A549 (cell line): ENCODE results near the gene HOXB9. TPM values are rescaled to one million over a fixed set of nuclear protein-coding genes. Genes with fewer than 3 reads are reported as not detected.
A peak's percentile ranks its signal among the peaks of the same experiment; 100 is the strongest.

Source experiments
- ATAC-seq, 2 experiments: fragments of 200-7000 bp in 1 of 2; fragments of >200 bp in 1 of 2; cut with Nextera tagmentation in 1 of 2; cut with Tn5 transposase in 1 of 2; 3 replicates each; pipeline versions ENCODE4 v1.8.0 to v1.9.1; 2018 to 2020; ENCODE audit warnings: mild to moderate bottlenecking in 1 of 2, moderate library complexity in 1 of 2
- CTCF ChIA-PET: fragments of 300-600 bp; sonication (Branson Sonifier 250); formaldehyde crosslinking; extraction: SDS; loops from one replicate; lab custom pipeline; 2021; ENCODE audit warnings: antibody characterized with exemption, inconsistent platforms; lab: Yijun Ruan, JAX
- POLR2A ChIA-PET: fragments of 350-600 bp; formaldehyde crosslinking; extraction: SDS; loops from one replicate; lab custom pipeline; 2021; ENCODE audit warnings: antibody characterized with exemption, inconsistent platforms; lab: Yijun Ruan, JAX
- DNase-seq, 2 experiments: peaks; one replicate each; pipeline versions ENCODE4 v3.0.0 to v3.0.0-alpha.2; 2011 to 2016; ENCODE audit warnings: low read depth in 1 of 2, low spot score in 1 of 2
- FAIRE-seq: peaks from 2 replicates; lab custom pipeline; 2011; peaks lifted over from hg19 to GRCh38; lab: Jason Lieb, UNC
- H3K27ac ChIP-seq, 2 experiments: fragments of >200 bp; sonication (Bioruptor Twin); formaldehyde crosslinking; 3 replicates each; pipeline ENCODE4 v1.5.1; 2016 to 2017
- H3K4me1 ChIP-seq: fragments of >200 bp; sonication (Bioruptor Twin); formaldehyde crosslinking; 3 replicates; pipeline ENCODE4 v1.6.1; 2016
- H3K4me2 ChIP-seq: fragments of >200 bp; sonication (Bioruptor Twin); formaldehyde crosslinking; 3 replicates; pipeline ENCODE4 v1.6.1; 2016
- H3K4me3 ChIP-seq: fragments of >200 bp; sonication (Bioruptor Twin); formaldehyde crosslinking; 3 replicates; pipeline ENCODE4 v1.5.1; 2016
- H3K9me3 ChIP-seq: fragments of >200 bp; sonication (Bioruptor Twin); formaldehyde crosslinking; 3 replicates; pipeline ENCODE4 v1.6.1; 2016
- BCL3 ChIP-seq: fragments of >200 bp; sonication (Bioruptor Twin); formaldehyde crosslinking; IDR thresholded peaks from 3 replicates; pipeline ENCODE4 v1.6.1; 2016
- CHD2 ChIP-seq: fragments of 150-350 bp; IDR thresholded peaks from 2 replicates; pipeline ENCODE4 v1.6.1; 2014; ENCODE audit warnings: low read length; ENCODE audit not compliant: partially characterized antibody
- CTCF ChIP-seq: fragments of >200 bp; sonication (Bioruptor Twin); formaldehyde crosslinking; IDR thresholded peaks from 3 replicates; pipeline ENCODE4 v1.5.1; 2016
- E2F6 ChIP-seq: IDR thresholded peaks from 2 replicates; pipeline ENCODE4 v1.6.1; 2012; ENCODE audit warnings: low read depth, borderline replicate concordance
- EP300 ChIP-seq, 2 experiments: fragments of >200 bp; sonication (Bioruptor Twin); formaldehyde crosslinking; IDR thresholded peaks; 2 replicates in 1 of 2; 3 replicates in 1 of 2; pipeline ENCODE4 v1.6.1; 2016 to 2017
- FOSL2 ChIP-seq, 2 experiments: fragments of 450-650 bp in 1 of 2; fragments of >200 bp in 1 of 2; sonication (Bioruptor Twin) in 1 of 2; formaldehyde crosslinking; IDR thresholded peaks; 2 replicates each; pipeline versions ENCODE4 v1.5.0 to v1.6.1; 2016 to 2020; ENCODE audit warnings: mild to moderate bottlenecking in 1 of 2, moderate library complexity in 1 of 2
- HES2 ChIP-seq: fragments of >200 bp; sonication (Bioruptor Twin); formaldehyde crosslinking; IDR thresholded peaks from 2 replicates; pipeline ENCODE4 v1.6.1; 2016
- HMGXB4 ChIP-seq: fragments of 250-450 bp; sonication (Bioruptor Pico); IDR thresholded peaks from 2 replicates; pipeline ENCODE4 v1.5.0; 2021; ENCODE audit warnings: mild to moderate bottlenecking, moderate library complexity, borderline replicate concordance
- HOXA7 ChIP-seq: fragments of 250-450 bp; sonication (Bioruptor Pico); IDR thresholded peaks from 2 replicates; pipeline ENCODE4 v1.5.0; 2020; ENCODE audit warnings: mild to moderate bottlenecking, moderate library complexity
- HOXB5 ChIP-seq: fragments of 250-450 bp; sonication (Bioruptor Pico); IDR thresholded peaks from 2 replicates; pipeline ENCODE4 v1.5.0; 2020; ENCODE audit warnings: mild to moderate bottlenecking, moderate library complexity
- JUN ChIP-seq, 2 experiments: fragments of >200 bp; sonication (Bioruptor Twin); formaldehyde crosslinking; IDR thresholded peaks; 2 replicates in 1 of 2; 3 replicates in 1 of 2; pipeline ENCODE4 v1.6.1; 2016 to 2017
- JUNB ChIP-seq: fragments of >200 bp; sonication (Bioruptor Twin); formaldehyde crosslinking; IDR thresholded peaks from 2 replicates; pipeline ENCODE4 v1.6.1; 2016
- KDM5A ChIP-seq: fragments of 200-600 bp; sonication (generic); IDR thresholded peaks from 2 replicates; pipeline ENCODE4 v1.6.1; 2016; ENCODE audit warnings: antibody characterized with exemption, mild to moderate bottlenecking
- MAFK ChIP-seq: fragments of 450-650 bp; IDR thresholded peaks from 2 replicates; pipeline ENCODE4 v1.6.1; 2014; ENCODE audit not compliant: partially characterized antibody
- PBX3 ChIP-seq: IDR thresholded peaks from 2 replicates; pipeline ENCODE4 v1.6.1; 2012
- REST ChIP-seq: fragments of 200-600 bp; sonication (generic); IDR thresholded peaks from 2 replicates; pipeline ENCODE4 v1.6.1; 2016; ENCODE audit warnings: antibody characterized with exemption, mild to moderate bottlenecking, moderate library complexity
- TFCP2L1 ChIP-seq: fragments of 250-450 bp; sonication (Bioruptor Pico); IDR thresholded peaks from 2 replicates; pipeline ENCODE4 v1.5.0; 2021; ENCODE audit warnings: mild to moderate bottlenecking
- ZC3H11A ChIP-seq: fragments of 450-650 bp; IDR thresholded peaks from 2 replicates; pipeline ENCODE4 v1.6.1; 2014; ENCODE audit warnings: antibody characterized with exemption, mild to moderate bottlenecking
- ZFP36 ChIP-seq: fragments of 450-650 bp; IDR thresholded peaks from 2 replicates; pipeline ENCODE4 v1.6.1; 2014; ENCODE audit warnings: borderline replicate concordance; ENCODE audit not compliant: partially characterized antibody
- WGBS: methylation state at CpG from one replicate; pipeline ENCODE4 v1.1.6; 2017; ENCODE audit errors: missing lambda C conversion rate; 5-methylcytosine and 5-hydroxymethylcytosine counted together
- polyA plus RNA-seq, 4 experiments: library from polyadenylated mRNA; depleted of rRNA in 3 of 4; stranded (reverse); fragments of >200 nt; fragmentation: RNase III in 1 of 4; extraction: RNeasy Plus Mini Kit Qiagen cat#74134 plus additional on column Dnase treatment in 1 of 4; gene quantifications; 2 replicates in 3 of 4; 3 replicates in 1 of 4; pipeline ENCODE4 v1.2.3, GENCODE V29; 2011 to 2017

The HOXB9 gene
- polyA plus RNA-seq, 2 of the 4 experiments (the other 2 are of a cell fraction), result 5.6 to 24.6 TPM

- Histone ChIP-seq H3K4me2 (peak overlapping the region; percentile 92), H3K27ac (peak overlapping the region; percentile 89 to 95), H3K9me3 (no peaks in the 10 kb centered on the region), H3K4me3 (peak overlapping the region; percentile 72), H3K4me1 (peaks cover 23% of the 10 kb centered on the region; the same call in 2 of the 3 replicates)
- no peak for TF ChIP-seq JUNB
- TF ChIP-seq E2F6, result no peak
- no peak for TF ChIP-seq KDM5A
- TF ChIP-seq CTCF, result no peak
- TF ChIP-seq FOSL2 (IDR thresholded peaks at IDR 0.05), result no peak
- no peak for TF ChIP-seq FOSL2 (CRISPR knock-in tag; IDR thresholded peaks at IDR 0.05)
- TF ChIP-seq BCL3, result no peak
- TF ChIP-seq PBX3, result no peak
- TF ChIP-seq REST, result no peak
- TF ChIP-seq EP300 (IDR thresholded peaks at IDR 0.05), result no peak
- FAIRE-seq (no peak), DNase-seq (no peak), ATAC-seq (no peak)
- 63% methylated on average over 5 of the region's 5 CpGs for WGBS
- ChIA-PET CTCF (interaction anchor here (0.7 to 5.8 kb wide), 9 partner anchors 9 to 602 kb away, joined by 3 to 118 read pairs (median 5); no protein-coding TSS in a partner anchor), POLR2A (interaction anchor here (0.6 to 2.9 kb wide), 6 partner anchors 9 to 17 kb away, joined by 3 to 45 read pairs (median 6); partner anchors contain the start of gene HOXB8)
Measured at GRCh38 chr17:48627118-48627597, 1.0 kb upstream of the HOXB9 start.

- no peak for FAIRE-seq
- no peak for TF ChIP-seq HOXA7 (CRISPR knock-in tag)
- TF ChIP-seq PBX3, result peak; percentile 47; the same call in 1 of the 2 replicates
- TF ChIP-seq TFCP2L1 (CRISPR knock-in tag), result 0 out of 2 replicates have a peak, but pooled peaks have one; percentile 10
- no peak for TF ChIP-seq HOXB5 (CRISPR knock-in tag)
- no peak for TF ChIP-seq CHD2
- TF ChIP-seq MAFK, result no peak
- TF ChIP-seq JUN (IDR thresholded peaks at IDR 0.05), result peak in 1 of 2 experiments; percentile 76; a peak in 2 of 5 replicates
- no peak for TF ChIP-seq BCL3
- TF ChIP-seq ZFP36, result no peak
- no peak for TF ChIP-seq HES2
- no peak for TF ChIP-seq ZC3H11A
- peak; percentile 80; the same call in 1 of the 2 replicates for TF ChIP-seq HMGXB4 (CRISPR knock-in tag)
Measured at GRCh38 chr17:48625495-48626244, 488 bp downstream of the HOXB9 start.

More at GRCh38 chr17:48625495-48626244, 488 bp downstream of the HOXB9 start:
- Histone ChIP-seq H3K4me2 (peak overlapping the region; percentile 92), H3K4me1 (peaks cover 15% of the 10 kb centered on the region; the same call in 2 of the 3 replicates), H3K4me3 (peak overlapping the region; percentile 72), H3K9me3 (no peaks in the 10 kb centered on the region), H3K27ac (peak overlapping the region; percentile 89 to 95)
- WGBS, result under 1% methylated on average over 52 of the region's 69 CpGs
- ChIA-PET CTCF (interaction anchor here (0.6 to 9.7 kb wide), 16 partner anchors 11 to 1077 kb away, joined by 3 to 118 read pairs (median 5); partner anchors contain the start of gene HOXB8), POLR2A (interaction anchor here (0.5 to 2.9 kb wide), 16 partner anchors 11 to 577 kb away, joined by 3 to 45 read pairs (median 4); partner anchors contain the start of genes HOXB8 and NFE2L1)
- DNase-seq (peak; percentile 66 to 84), ATAC-seq (peak; percentile 66 to 82)
